GM10847 (cell line): Measurements from ENCODE around the gene SLC25A30.

ENCODE experiments used
- POLR2A ChIP-seq: IDR thresholded peaks from 2 replicates; pipeline ENCODE4 v1.6.1; 2011; ENCODE audit not compliant: insufficient read length; ENCODE audit errors: extremely low read depth

Gene SLC25A30, protein sequence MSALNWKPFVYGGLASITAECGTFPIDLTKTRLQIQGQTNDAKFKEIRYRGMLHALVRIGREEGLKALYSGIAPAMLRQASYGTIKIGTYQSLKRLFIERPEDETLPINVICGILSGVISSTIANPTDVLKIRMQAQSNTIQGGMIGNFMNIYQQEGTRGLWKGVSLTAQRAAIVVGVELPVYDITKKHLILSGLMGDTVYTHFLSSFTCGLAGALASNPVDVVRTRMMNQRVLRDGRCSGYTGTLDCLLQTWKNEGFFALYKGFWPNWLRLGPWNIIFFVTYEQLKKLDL

DNA sequence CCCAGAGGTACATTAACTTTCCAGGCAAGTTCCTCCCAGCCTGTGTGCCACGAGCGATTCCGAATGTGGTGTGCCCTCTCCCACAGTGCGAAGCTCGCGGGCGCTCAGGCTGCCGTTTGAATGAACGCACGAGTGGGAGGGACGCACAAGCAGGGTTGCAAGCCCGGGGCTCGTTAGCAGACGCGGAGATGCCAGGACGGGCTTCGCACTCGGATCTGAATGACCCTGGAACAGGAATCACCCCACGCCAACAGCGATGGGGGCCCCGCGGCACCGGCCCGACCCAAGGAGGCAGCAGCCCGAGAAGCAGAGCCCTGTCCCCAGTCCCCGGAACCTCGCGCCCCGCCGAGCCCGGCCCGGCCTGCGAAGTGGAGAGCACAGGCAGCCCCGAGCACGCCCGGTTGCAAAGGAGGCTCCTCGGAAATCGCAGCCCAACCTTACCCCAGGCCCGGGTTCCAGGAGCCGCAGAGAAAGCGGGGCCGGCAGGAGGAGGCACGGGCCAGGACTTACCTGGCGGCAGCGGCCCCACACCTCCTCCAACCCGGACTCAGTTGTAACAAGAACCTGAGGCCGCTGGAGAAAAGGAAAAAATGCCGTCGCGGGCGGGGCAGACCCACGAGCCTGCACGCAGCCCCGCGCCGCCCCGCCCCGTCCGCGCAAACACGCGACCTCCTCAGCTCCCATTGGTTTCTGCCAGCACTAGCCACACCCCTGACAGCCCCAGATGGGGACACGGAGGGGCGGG, at the start of gene SLC25A30:
Gene SLC25A30, minus strand, starts transcription at position 584 of the 745 bp plus-strand sequence. CDS start 6,948 bp downstream, outside the sequence.
- no peak for TF ChIP-seq POLR2A

DNA sequence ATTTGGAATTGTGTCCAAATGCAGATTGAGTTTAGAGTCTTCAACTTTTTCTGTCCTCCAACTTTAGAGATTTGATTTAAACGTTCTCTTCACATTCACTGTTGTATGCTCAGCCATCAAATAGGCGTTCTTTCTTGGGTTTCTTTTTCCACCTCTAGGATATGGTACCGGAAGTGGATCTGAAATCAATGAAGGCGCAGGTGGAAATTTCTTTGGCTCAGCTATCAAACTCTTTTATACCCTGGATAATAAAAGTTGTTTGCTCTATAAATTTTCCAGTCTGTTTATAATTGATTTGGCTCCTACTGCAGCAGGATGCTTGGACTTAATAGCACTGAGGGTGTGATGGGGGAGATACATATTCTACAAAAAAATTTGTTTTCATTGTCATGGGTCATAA, 48.2 kb upstream of the SLC25A30 start:
- TF ChIP-seq POLR2A, result no peak

DNA sequence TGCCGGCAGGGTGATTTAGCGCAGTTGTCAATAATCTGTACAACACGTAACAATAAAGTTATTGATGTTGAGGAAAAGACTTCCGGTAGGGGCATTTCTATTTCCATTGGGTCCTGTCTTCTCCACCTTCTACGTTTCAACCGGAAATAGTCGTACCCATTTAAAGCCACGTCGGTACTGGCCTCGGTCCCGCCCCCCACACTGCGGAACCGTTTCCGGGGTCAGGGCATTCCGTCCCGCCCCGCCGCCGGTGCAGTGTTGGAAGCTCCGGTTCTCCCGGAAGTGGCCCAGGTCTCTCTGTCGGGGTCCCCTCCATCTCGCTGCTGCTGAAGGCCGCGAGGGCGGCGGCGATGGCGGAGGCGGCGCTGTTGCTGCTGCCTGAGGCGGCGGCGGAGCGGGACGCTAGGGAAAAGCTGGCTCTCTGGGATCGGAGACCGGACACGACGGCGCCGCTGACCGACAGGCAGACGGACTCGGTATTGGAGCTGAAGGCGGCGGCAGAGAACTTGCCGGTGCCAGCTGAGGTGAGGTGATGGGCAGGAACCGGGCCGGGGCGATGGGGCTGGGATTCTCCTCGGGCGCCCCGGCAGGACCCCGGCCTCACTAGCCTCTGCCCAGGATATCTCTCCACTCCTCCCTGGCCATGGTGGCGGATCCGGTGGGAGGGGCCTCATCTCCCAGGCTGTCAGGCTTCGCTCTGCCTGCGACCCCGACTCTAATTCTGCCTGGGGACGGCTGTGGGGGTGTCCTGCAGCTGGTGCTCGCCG, 46.7 kb upstream of the SLC25A30 start, which contains the start of gene COG3:
Gene COG3, plus strand, starts transcription at position 253 of the 767 bp plus-strand sequence. Its CDS starts 98 bp downstream, at position 351.
- TF ChIP-seq POLR2A, result peak; percentile 80

DNA sequence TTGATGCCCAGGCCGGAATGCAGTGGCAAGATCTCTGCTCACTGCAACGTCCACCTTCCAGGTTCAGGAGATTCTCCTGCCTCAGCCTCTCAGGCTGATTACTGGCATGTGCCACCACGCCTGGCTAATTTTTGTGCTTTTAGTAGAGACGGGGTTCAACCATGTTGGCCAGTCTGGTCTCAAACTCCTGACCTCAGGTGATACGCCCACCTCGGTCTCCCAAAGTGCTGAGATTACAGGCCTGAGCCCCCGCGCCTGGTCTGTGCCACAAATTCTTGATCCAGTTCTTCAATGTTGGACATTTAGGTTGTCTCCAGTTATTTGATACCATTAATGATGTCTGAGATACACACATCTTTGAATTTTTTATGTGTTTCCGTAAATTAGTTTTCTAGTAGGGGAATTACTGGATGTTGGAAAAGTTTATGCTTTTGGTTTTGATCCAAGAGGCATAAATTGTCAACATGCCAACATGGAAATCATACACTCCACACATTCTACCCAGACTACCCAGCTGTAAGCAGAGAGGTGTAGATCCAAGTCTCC, 46.0 kb upstream of the SLC25A30 start:
- no peak for TF ChIP-seq POLR2A

DNA sequence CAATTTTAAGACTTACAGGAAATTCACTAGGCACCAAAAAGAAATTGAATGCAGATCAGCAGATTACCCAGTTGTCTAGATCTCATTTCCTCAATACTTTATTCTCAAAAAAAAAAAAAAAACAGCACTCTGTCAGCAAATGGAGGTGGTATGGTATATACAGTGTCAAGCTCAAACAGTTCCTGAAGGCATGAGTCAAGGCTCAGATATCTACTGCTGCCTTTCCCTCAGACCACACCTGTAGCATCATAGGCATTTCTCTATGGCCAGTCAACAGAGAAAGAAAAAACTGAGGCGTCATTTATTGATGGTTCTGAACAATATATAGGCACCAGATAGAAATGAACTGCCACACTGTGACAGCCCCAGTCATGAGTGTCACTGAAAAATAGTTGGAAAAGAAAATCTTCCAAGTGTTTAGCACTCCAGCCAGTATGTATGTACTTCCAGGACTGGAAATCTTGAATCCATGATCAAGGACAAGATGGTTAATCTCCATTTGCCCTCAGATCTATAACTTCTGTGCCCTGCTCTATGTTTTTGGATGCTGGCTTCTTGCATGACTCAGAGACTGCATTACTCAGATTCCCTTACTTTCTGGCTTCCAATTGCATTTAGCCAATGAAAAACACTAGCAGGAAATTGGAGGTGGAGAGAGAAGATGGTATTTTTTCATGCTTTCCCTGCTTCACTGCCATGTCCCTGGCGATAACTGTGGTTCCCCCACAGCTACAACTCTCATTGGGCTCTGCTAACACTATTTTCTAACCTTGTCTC, 38.2 kb upstream of the SLC25A30 start:
- no peak for TF ChIP-seq POLR2A

DNA sequence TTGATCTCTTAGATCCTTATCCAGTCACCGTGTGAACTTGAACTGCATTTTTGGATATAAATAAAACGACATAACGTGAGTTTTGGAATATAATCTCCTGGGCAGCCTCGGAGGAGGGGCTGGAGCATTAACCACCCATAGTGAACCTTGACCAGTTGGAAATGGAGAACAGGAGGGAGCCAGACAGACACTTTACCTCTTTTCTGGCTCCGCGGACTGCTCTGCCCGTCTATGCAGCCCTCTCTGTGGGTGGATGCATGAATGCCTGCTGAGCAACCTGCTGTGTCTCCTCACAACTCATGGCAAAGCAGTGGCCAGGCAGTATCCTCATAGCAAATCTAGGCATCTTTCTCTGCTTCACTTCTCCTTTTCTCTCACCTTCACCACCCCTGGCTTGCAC, 36.0 kb upstream of the SLC25A30 start:
- no peak for TF ChIP-seq POLR2A

DNA sequence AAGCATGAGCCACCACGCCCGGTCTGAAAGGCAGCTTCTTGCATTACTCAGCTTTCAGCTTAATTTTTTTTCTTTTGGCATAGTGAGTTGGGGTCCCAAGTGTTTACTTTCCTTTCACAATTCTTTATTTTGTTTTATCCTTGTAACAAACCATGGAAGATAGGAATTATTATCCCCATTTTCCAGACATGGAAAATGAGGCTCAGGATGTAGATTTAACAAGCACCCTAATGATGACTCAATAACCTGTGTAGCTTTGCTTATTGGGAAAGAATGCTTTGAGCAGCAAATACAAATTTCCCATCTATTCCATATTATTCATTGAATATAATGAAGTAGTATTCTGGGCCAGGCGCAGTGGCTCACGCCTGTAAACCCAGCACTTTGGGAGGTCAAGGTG, 33.1 kb upstream of the SLC25A30 start:
- no peak for TF ChIP-seq POLR2A

DNA sequence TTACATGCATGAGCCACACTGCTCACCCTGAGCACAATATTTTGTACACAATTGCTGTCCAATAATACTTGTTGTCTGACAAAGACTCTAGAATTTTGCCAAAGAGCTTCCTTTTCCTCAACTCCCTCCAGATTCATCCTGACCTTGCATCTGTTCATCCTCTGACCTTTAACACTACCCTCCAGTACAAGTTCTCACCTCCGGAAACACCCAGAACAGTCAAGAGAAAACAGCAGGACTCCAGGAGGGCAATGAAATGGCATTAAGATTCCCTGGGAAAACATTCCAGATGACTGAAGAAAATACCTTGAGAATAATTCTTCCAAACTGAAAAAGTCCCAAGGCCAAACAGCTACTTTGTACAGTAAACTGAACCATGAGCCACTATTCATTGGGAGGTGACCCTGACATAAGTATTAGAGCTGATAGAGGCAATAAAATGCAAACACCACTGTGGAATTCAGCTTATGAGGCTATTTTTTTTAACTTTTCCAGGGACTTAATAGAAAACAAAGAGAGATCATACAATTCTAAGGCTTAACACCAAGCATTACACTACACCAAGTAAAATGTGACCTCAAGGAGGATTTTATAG, 30.9 kb upstream of the SLC25A30 start:
- TF ChIP-seq POLR2A, result no peak

DNA sequence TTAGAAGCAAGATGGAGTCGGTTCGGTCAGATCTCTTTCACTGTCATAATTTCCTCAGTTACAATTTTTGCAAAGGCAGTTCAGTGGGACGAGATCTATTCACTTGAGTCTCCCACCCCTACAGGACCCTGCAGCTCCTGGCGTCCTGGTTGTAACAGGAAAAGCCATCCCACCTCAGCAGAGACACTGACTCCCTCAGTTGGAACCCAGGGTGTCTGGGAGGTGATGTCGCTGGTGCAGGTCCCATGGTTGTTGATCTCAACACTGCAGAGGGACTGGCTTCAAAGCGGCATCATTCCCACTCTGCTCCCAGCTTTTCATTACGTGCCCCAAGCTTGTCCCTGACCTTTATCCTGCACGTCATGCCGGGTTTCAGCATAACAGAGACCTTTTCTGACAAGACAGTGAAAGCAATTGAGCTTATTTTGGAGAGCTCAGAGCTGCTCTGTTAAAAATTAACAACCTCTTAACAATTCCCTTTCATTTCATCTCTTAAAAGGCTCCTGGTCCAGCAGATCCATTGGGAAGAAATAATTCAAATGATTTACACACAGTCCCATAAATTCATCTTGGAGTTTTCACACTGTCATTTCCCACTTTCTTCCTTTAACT, 29.0 kb upstream of the SLC25A30 start:
- no peak for TF ChIP-seq POLR2A

DNA sequence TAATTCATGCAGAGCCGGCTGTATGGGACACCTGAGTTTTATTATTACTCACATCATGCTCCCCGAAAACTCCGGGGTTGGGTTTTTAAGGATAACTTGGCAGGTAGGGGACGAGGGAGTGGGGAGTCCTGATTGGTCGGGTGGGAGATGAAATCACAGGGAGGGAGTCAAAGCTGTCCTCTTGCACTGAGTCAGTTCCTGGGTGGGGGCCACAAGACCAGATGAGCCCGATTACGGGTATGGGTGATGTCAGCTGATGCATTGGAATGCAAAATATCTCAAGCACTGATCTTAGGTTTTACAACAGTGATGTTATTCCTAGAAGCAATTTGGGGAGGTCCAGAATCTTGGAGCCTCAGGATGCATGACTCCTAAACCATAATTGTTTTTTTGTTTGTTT, 28.0 kb upstream of the SLC25A30 start:
- TF ChIP-seq POLR2A, result no peak

DNA sequence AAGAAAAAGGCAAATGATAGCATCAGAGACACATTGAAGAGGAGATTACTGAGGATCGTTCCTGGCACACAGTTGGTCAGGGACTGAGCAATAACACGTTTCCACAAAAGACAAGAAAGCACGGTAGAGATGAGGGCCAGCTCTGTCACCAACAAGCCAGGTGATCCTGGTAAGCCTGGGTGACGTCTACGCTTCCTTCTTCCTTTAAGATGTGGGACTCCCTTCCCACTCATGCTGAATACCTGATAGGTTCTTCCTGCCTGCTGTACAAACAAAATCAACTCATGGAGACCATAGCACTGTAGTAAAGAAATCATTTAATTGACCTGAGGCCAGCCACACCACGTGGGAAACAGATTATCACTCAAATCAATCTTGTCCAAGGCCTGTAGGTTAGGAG, 26.9 kb upstream of the SLC25A30 start:
- TF ChIP-seq POLR2A, result no peak

DNA sequence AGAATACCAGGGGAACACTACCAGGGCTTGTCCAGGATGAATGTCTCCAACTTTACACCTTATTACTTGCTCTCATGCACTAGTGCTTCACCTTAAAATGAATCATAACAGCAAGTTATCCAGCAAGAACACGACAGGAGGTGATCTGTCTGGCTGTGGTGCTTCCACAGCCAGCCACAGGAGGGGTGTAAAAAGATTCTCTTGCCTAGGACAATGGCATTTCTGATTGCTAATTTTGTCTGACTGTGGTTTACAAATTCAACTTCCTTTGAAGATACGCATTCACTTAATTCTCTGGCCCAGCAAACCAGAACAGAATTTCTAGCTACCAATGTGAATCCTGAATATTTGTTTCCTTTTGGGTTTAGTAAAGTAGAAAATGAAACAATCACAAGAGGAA, 23.5 kb upstream of the SLC25A30 start:
- TF ChIP-seq POLR2A, result no peak

DNA sequence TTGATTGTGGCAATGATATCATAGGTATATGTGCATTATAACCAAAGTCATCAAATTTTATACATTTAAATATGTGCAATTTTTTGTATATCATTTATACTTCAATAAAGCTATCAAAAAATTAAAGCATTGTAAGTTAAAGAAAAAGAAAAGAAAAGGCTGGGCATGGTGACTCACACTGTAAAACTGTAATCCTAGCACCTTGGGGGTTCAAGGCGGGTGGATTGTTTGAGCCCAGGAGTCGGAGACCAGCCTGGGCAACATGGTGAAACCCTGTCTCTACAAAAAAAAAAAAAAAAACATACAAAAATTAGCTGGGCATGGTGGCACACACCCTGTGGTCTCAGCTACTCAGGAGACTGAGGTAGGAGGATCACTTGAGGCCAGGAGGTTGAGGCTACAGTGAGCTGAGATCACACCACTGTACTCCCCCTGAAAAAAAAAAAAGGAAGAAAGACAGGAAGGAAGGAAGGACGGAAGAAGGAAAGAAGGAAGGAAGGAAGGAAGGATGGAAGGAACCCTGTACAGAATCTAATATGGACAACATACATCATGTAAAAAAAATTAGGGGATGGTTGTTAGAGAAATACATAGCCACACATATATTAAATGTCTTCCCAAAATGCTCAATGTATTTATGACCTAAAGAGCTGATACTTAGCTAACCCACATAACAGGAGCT, 21.7 kb upstream of the SLC25A30 start:
- no peak for TF ChIP-seq POLR2A

DNA sequence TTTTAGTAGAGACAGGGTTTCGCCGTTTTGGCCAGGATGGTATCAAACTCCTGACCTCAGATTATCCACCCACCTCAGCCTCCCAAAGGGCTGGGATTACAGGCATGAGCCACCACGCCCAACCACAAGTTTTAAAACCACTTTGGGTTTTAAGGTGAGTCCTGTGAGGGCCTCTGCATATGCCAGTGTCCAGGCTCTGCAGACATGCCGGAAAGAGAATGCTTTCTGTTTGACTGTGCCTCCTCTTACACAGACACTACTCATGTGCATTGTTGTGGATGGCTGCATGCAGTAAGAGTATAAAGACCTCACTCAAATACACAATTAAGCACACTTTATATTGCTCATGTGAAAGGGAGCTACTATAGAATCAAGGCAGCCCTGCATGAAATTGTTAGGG, 20.8 kb upstream of the SLC25A30 start:
- no peak for TF ChIP-seq POLR2A

DNA sequence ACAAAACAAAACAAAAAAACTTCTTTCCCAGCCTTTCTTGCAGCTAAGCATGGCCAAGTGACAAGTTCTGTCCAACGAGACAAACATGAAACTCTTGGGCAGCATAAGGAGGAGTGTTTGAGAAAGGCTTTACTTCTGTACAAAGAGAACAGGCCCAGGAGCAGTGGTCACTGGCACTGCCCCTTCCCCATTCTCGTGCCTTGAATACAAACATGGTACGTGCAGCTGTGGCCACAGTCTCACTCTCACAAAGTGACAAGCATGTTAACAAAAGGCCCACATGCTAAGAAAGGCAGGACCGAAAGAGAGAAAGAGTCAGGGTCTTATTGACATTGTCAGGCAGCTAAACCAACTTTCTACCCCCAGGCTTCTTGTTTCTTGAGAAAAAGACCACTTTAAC, 19.8 kb upstream of the SLC25A30 start:
- TF ChIP-seq POLR2A, result no peak
